ENCODE data around the gene RAC3.

The RAC3 gene

DNA sequence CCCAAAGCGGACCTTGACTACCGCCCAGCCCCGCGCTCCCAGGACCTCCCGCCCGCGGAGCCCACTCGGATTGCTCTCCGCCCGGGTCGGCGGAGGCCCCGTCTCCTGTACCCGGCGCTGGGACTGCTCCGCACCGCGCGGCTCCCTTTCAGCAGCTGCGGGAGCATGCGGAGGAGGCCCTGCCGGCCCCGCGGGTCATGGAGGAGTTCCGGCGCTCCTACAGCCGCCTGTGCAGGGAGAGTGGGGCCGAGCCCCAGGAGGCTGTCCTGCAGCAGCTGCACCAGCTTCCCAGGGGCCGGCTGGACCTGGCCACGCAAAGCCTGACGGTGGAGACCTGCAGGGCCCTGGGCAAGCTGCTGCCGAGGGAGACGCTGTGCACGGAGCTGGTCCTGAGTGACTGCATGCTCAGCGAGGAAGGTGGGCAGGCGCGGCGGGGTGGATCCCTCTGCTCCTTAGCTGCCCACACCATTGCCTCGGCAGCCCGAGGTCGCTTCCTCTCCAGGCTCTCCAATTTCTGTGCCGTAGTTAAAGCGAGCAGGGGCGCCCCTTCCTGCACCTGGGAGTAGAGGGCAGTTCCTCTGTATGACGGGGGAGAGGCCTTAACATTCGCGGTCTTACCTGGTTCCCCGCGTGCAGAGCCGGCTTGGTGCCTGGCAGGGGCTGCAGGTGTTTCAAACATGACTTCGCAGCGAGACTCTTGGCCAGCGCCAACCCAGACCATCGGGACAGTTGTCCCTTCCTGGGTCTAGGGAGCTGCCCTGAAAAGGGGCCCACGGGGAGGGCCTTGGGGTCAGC lies 7.8 kb upstream of the RAC3 start:
- Mint-ChIP-seq H3K4me3 (peak overlapping the region; percentile 88), H3K27me3 (no peaks in the 10 kb centered on the region), H3K36me3 (ENCODE audit: low read depth) (peaks cover 4% of the 10 kb centered on the region), H3K4me1 (ENCODE audit: low read depth) (peaks cover 14% of the 10 kb centered on the region), H3K9me3 (no peaks in the 10 kb centered on the region), H3K27ac (no peak overlapping the region)

DNA sequence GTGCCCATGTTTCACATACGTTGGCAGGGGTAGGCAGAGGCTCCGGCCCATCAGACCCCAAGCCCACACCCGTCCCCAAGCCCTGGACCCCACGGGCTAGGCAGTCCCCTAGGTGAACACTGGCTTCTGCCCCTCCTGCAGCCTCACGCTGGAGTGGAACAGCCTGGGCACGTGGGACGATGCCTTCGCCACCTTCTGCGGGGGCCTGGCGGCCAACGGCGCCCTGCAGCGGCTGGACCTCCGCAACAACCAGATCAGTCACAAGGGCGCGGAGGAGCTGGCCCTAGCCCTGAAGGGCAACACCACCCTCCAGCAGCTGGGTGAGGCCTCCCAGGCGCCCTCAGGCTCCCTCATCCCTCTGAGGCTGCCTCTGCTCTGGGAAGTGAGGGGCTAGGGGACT lies 6.6 kb upstream of the RAC3 start:
- H3K27me3 Mint-ChIP-seq, result no peaks in the 10 kb centered on the region
- H3K36me3 Mint-ChIP-seq (ENCODE audit: low read depth), result no peaks in the 10 kb centered on the region
- H3K4me1 Mint-ChIP-seq (ENCODE audit: low read depth), result peaks cover 19% of the 10 kb centered on the region
- no peak overlapping the region for H3K4me3 Mint-ChIP-seq
- no peaks in the 10 kb centered on the region for H3K9me3 Mint-ChIP-seq
- H3K27ac Mint-ChIP-seq, result no peak overlapping the region

DNA sequence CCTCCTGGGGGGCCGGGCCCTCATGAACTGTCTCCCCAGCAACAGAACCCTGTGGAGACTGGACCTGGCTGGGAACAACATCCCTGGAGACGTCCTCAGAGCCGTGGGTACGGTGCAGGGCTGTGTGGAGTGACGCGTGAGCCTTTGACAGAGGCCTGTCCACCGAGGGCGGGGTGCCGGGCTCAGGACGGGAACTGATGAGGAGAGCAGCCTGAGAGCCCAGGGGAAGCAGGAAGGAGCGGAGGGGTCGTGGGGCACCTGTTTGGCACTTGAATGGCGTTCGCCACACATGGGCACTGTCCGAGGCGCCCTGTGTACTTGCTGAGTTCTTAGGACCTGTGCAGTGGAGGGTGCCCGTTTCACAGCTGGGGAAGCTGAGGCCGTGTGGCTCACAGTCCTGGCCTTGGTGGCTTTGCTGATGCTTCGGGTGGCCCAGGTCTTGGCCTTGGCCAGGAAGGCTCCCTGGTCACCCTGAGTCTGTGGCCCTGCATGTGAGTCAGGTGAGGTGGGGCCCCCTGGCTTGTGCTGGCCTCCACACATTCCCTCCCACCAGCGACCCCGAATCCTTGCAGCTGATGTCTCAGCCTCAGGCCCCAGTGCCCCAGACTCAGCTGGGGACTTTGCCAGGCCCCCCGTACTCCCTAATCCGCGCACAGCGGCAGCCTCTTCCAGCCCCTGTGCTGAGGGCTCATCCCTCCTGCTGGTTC lies 5.9 kb upstream of the RAC3 start:
- Mint-ChIP-seq H3K36me3 (ENCODE audit: low read depth) (no peaks in the 10 kb centered on the region), H3K27me3 (no peaks in the 10 kb centered on the region), H3K4me1 (ENCODE audit: low read depth) (peaks cover 21% of the 10 kb centered on the region), H3K4me3 (no peak overlapping the region), H3K9me3 (no peaks in the 10 kb centered on the region), H3K27ac (no peak overlapping the region)

DNA sequence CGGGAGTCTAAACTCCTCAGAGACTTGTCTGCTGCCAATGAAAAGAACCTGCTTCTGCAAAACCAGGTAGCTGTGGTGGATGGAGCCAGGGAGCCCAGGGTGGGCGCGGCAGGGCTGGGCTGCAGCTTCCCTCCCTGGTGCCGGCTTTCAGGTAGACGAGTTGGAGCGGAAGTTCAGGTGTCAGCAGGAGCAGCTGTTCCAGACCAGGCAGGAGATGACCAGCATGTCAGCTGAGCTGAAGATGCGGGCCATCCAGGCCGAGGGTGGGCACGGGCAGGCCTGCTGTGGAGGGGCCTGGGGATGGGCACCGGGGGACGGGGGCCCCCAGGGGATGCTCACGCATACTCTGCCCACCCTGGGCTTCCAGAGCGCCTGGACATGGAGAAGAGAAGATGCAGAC lies 3.2 kb upstream of the RAC3 start:
- Mint-ChIP-seq H3K9me3 (no peaks in the 10 kb centered on the region), H3K27ac (no peak overlapping the region), H3K27me3 (no peaks in the 10 kb centered on the region), H3K36me3 (ENCODE audit: low read depth) (no peaks in the 10 kb centered on the region), H3K4me3 (no peak overlapping the region), H3K4me1 (ENCODE audit: low read depth) (peaks cover 15% of the 10 kb centered on the region)

DNA sequence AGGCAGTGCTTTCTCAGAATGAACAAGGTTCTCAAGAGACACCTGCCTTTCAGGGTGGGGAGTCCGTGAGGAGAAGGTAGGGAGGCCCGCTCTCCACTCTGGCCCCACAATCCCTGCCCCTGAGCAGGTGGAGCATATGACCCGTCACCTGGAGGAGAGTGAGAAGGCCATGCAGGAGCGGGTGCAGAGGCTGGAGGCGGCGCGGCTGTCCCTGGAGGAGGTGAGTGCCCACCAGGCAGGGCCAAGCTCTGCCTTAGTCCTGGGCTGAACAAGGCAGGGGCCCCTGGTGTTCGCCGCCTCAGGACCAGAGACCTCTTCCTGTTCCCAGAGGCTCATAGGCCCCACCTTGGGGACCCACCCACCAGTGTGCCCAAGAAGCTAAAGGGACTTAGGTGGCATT lies 2.5 kb upstream of the RAC3 start:
- H3K9me3 Mint-ChIP-seq, result no peaks in the 10 kb centered on the region
- no peaks in the 10 kb centered on the region for H3K27me3 Mint-ChIP-seq
- peaks cover 12% of the 10 kb centered on the region for H3K4me1 Mint-ChIP-seq (ENCODE audit: low read depth)
- no peak overlapping the region for H3K4me3 Mint-ChIP-seq
- no peaks in the 10 kb centered on the region for H3K36me3 Mint-ChIP-seq (ENCODE audit: low read depth)
- H3K27ac Mint-ChIP-seq, result no peak overlapping the region

DNA sequence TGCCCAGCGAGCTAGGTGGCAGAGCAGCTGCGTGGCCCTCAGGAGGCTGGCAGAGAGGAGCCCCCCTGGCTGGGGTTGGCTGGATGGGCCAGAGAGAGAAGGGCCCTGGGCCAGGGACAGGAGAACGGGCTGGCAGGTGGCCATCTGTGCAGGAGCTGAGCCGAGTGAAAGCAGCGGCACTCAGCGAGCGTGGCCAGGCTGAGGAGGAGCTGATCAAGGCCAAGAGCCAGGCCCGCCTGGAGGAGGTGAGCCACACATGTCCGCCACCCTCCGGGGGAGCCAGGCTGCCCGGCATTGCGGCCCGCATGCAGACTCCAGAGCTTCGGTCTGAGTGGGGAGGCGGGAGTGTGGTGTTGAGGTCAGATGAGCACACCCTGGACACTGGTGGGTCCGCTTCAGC lies 2.1 kb upstream of the RAC3 start:
- Mint-ChIP-seq H3K4me1 (ENCODE audit: low read depth) (peaks cover 8% of the 10 kb centered on the region), H3K27ac (no peak overlapping the region), H3K4me3 (no peak overlapping the region), H3K36me3 (ENCODE audit: low read depth) (no peaks in the 10 kb centered on the region), H3K9me3 (no peaks in the 10 kb centered on the region), H3K27me3 (no peaks in the 10 kb centered on the region)

DNA sequence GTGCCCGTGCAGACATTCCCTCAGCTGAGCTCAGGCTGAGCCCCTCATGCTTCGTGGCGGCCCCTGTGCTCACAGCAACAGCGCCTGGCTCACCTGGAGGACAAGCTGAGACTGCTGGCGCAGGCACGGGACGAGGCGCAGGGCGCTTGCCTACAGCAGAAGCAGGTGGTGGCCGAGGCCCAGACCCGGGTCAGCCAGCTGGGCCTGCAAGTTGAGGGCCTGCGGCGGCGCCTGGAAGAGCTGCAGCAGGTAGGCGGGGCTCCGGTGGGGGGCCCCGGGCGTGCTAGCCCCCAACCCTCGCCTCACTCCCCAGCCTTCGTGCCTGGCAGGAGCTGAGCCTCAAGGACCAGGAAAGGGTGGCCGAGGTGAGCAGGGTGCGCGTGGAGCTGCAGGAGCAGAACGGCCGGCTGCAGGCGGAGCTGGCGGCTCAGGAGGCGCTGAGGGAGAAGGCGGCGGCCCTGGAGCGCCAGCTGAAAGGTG lies 1.4 kb upstream of the RAC3 start:
- H3K4me1 Mint-ChIP-seq (ENCODE audit: low read depth), result peaks cover 10% of the 10 kb centered on the region
- no peak overlapping the region for H3K4me3 Mint-ChIP-seq
- H3K36me3 Mint-ChIP-seq (ENCODE audit: low read depth), result no peaks in the 10 kb centered on the region
- H3K27me3 Mint-ChIP-seq, result no peaks in the 10 kb centered on the region
- H3K9me3 Mint-ChIP-seq, result no peaks in the 10 kb centered on the region
- no peak overlapping the region for H3K27ac Mint-ChIP-seq

DNA sequence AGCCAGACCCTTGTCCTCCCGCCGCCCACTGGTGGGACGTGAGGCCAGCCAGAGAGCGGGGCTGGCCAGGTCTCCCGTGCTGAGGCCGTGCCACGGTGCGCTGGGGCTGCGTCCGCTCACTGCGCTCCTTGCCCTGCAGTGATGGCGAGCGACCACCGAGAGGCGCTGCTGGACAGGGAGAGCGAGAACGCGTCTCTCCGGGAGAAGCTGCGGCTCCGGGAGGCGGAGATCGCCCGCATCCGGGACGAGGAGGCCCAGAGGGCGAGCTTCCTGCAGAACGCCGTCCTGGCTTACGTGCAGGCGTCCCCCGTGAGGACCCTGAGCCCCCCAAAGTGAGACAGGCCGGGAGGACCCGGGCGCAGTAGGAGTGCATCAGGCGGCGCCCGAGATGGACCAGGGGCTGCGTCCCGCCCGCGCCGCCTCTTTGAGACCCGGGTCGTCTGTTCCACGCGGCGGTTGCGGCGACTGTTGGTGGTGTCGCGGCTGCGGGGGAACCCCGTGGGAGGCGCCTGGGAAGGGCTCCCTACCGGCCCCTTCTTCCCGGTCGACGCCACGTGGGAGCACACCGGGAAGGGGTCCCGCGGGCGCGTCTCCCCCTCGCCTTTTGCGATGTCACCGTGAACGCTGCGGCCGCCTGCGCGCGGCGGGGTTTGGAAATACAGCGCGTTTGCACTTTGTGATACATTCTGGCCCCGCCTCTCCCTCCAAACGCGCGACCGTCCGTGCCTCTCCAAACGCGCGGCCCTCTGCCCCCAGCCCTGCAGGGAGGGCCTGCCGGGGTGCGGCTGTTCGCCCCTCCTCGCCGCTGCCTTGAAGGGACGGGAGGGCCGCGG lies 792 bp upstream of the RAC3 start:
- H3K36me3 Mint-ChIP-seq (ENCODE audit: low read depth), result no peaks in the 10 kb centered on the region
- H3K9me3 Mint-ChIP-seq, result no peaks in the 10 kb centered on the region
- H3K27me3 Mint-ChIP-seq, result no peaks in the 10 kb centered on the region
- no peak overlapping the region for H3K27ac Mint-ChIP-seq
- H3K4me3 Mint-ChIP-seq, result peak overlapping the region; percentile 72
- peaks cover 15% of the 10 kb centered on the region for H3K4me1 Mint-ChIP-seq (ENCODE audit: low read depth)

DNA sequence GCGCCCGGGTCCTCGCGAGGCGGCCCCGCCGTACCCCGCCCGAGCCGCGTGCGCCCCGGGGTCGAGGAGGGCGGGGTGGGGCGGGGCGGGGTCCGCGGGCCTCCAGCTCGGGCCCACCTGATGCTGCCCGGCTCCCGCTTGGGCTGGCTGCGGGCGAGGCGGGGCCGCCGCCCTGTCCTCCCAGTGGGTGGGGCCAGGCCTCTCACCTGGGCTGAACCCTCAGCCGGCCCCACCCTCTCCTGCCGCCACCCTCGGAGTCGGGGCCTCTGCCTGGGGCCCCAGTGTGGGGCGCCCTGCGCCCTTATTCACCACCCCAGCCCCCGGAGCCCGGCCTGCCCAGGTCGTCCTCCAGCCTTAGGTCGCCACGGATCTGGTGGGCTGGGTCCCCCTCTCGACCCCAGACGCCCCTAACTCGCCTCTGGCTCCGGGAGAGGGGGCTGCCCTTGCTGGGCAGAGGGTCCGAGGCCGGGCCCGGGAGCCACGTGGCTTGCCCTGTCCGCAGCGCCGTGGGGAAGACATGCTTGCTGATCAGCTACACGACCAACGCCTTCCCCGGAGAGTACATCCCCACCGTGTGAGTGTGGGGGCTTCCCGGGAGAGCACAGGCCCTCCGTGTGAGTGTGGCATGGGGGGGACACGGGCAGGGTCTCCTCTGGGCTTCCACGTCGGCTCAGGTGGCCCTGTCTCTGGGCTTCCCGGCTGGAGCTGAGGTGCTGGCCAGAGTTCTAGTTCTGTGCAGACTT lies 578 bp downstream of the RAC3 start:
- Mint-ChIP-seq H3K27me3 (no peaks in the 10 kb centered on the region), H3K9me3 (no peaks in the 10 kb centered on the region), H3K36me3 (ENCODE audit: low read depth) (no peaks in the 10 kb centered on the region), H3K27ac (no peak overlapping the region), H3K4me3 (peak overlapping the region; percentile 58), H3K4me1 (ENCODE audit: low read depth) (peaks cover 15% of the 10 kb centered on the region)

DNA sequence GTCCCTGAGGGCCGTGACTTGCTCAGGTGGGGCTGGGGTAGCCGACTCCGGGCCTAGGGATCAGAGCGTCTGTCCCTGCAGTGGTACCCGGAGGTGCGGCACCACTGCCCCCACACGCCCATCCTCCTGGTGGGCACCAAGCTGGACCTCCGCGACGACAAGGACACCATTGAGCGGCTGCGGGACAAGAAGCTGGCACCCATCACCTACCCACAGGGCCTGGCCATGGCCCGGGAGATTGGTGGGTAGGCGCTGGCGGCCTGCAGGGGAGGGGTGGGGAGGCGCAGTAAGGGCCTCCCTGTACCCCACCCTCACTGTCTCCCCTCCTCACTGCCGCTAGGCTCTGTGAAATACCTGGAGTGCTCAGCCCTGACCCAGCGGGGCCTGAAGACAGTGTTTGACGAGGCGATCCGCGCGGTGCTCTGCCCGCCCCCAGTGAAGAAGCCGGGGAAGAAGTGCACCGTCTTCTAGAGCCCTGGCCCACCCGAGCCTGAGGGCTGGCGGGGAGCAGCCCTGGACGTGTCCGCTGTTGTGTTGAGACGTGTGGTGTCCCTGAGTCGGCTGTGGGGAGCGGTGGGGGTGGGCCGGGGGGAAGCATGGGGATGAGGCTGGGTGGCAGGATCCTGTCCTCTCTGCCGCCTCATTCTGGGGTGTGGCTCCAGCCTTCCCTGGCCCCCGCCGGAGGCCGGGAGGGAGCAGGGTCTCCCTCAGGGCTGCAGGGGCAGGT lies 2.0 kb downstream of the RAC3 start:
- H3K36me3 Mint-ChIP-seq (ENCODE audit: low read depth), result no peaks in the 10 kb centered on the region
- H3K9me3 Mint-ChIP-seq, result no peaks in the 10 kb centered on the region
- H3K4me1 Mint-ChIP-seq (ENCODE audit: low read depth), result peaks cover 22% of the 10 kb centered on the region
- H3K27ac Mint-ChIP-seq, result no peak overlapping the region
- no peaks in the 10 kb centered on the region for H3K27me3 Mint-ChIP-seq
- H3K4me3 Mint-ChIP-seq, result no peak overlapping the region

DNA sequence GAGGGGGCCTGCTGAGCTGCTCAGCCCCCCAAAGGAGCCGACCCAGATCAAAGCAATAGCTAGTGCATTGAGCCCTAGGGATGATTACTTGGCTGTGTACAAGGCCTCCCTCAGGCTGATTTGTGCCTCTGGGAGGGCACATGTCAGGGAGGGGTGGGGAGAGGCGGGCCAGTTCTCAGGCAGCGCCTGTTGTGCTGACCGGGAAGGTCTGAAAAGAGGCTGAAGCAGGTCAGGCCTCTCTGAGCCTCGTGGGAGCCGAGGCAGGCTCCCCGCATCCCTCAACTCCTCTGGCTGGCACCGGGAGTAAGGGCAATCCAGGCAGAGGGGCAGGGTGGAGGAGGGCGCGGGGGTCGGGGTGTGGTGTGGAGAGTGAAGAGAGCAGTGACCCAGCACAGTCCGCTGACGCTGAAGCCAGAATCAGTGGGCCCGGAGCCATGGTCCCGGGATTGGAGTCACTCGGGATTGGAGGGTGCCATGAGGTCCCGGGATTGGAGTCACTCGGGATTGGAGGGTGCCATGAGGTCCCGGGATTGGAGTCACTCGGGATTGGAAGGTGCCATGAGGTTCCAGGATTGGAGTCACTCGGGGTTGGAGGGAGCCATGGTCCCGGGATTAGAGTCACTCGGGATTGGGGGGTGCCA lies 3.0 kb downstream of the RAC3 start:
- H3K9me3 Mint-ChIP-seq, result no peaks in the 10 kb centered on the region
- no peak overlapping the region for H3K27ac Mint-ChIP-seq
- H3K4me1 Mint-ChIP-seq (ENCODE audit: low read depth), result peaks cover 28% of the 10 kb centered on the region
- H3K36me3 Mint-ChIP-seq (ENCODE audit: low read depth), result no peaks in the 10 kb centered on the region
- H3K27me3 Mint-ChIP-seq, result no peaks in the 10 kb centered on the region
- no peak overlapping the region for H3K4me3 Mint-ChIP-seq

DNA sequence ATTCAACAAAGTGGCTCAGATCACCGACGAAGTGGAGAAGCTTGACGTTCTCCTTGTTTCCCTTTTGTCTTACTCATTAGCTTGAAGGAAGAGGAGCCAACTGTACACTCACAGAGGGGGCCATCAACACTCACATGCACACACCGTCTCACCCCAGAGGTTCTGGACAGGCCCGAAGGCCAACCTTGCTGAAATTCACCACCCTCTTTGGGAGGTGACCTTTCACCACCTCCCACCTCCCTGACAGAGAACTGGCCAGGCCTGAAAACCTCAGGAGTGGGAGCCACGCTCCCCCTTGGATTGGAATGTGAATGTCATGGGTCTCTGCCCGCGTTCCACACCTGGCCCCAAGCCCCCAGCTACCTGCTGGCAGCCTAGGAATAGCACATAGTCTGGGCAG lies 4.0 kb downstream of the RAC3 start:
- Mint-ChIP-seq H3K9me3 (no peaks in the 10 kb centered on the region), H3K4me1 (ENCODE audit: low read depth) (peaks cover 22% of the 10 kb centered on the region), H3K4me3 (peak overlapping the region; percentile 74), H3K27me3 (no peaks in the 10 kb centered on the region), H3K36me3 (ENCODE audit: low read depth) (no peaks in the 10 kb centered on the region), H3K27ac (no peak overlapping the region)

DNA sequence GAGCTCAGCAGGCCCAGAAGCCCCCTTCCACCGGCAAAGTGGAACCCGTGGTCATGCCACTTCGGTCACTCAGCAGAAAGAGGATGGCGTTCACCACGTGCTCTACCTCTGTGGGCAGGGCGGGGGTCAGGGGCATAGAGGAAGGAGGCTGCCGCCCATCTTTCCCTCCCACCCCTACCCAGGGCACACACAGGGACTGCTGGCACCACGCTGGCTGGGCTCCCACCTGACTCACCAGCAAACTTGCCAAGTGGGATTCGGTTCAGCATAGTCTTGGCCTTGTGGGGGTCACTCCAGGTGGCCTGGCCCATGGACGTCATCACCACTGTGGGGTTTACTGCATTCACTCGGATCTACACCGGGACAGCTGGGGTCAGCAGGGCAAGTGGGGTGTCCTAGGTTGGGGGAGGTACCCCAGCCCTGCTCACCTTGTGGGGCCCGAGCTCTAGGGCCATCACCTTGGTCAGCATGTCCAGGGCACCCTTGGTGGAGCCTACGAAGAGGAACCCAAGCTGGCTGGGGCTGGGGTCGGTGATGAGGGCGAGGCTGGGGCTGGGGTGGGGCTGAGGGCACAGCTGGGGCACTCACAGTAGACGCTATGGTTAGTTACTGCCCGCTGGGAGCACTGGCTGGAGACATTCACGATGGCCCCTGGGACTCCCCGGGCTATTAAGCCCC lies 4.6 kb downstream of the RAC3 start:
- Mint-ChIP-seq H3K27me3 (no peaks in the 10 kb centered on the region), H3K36me3 (ENCODE audit: low read depth) (no peaks in the 10 kb centered on the region), H3K4me1 (ENCODE audit: low read depth) (peaks cover 20% of the 10 kb centered on the region), H3K27ac (no peak overlapping the region), H3K9me3 (no peaks in the 10 kb centered on the region), H3K4me3 (peak overlapping the region; percentile 74)
